T follicular helper cell (primary cell): Measurements from ENCODE around the gene HOGA1.
A peak's percentile ranks its signal among the peaks of the same experiment; 100 is the strongest.
"Not testable (repeated sequence)": the region's sequence is repeated elsewhere in the genome, so short reads cannot be mapped to it uniquely, and the experiment has no call there.

Experiments
- DNase-seq: peaks from one replicate; pipeline ENCODE4 v3.0.0-alpha.2; 2020; ENCODE audit warnings: low read depth

The HOGA1 gene

GRCh38 chr10:97555541-97555940 is 28.6 kb upstream of the HOGA1 start:
- DNase-seq, result not testable (repeated sequence)

DNA sequence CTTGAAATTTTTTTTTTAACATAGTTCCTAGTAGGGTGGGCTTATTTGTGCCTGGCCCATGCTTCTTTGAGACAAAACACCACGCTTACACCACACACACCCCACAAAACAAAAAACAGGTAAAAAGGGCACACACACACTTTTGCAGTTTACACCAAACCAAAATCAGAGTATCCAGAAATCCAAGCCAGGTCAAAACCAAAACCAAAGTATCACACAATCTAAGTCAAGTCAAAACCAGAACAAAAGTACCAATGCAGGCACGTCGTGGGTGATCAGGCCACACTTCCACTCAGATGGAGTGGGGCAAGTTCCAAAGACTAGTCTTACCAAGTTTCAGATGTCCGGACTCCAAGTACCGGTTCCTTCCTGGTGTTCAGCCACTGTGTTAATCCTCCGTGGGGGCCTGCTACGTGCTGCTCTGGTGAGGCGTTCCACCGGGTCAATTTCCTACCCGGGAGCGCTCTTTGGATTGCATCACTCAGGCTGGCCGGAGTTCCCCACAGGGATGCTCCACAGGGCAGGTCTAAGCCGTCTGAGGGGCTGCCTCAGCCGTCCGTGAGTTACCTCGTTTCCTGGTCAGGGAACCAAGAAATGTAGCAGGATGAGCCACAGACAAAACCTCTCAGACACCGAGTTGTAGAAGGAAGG is 23.3 kb upstream of the HOGA1 start:
- not testable (repeated sequence) for DNase-seq

GRCh38 chr10:97561386-97562077 is 22.7 kb upstream of the HOGA1 start:
- DNase-seq, result not testable (repeated sequence)

DNA sequence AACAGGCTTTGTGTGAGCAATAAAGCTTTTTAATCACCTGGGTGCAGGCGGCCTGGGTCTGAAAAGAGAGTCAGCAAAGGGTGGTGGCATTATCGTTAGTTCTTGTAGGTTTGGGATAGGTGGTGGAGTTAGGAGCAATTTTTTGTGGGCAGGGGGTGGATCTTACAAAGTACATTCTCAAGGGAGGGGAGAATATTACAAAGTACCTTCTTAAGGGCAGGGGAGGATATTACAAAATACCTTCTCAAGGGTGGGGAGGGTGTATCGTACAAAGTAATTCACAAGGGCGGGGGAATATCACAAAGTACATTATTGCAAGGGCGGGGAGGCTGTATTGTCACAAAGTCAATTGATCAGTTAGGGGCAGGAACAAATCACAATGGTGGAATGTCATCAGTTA is 21.9 kb upstream of the HOGA1 start:
- DNase-seq, result not testable (repeated sequence)

- DNase-seq, result no peak
Measured at GRCh38 chr10:97563337-97563736, 20.9 kb upstream of the HOGA1 start.

DNA sequence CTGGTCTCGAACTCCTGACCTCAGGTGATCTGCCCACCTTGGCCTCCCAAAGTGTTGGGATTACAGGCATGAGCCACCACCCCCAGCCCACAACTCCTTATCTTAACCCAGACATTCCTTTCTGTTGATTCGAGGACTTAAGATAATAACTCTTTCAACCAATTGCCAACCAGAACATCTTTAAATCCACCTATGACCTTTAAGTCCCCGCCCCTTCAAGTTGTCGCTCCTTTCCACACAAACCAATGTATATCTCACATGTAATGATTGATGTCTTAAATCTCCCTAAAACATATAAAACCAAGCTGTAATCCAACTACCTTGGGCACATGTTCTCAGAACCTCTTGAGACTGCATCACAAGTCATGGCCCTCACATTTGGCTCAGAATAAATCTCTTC is 19.4 kb upstream of the HOGA1 start:
- no peak for DNase-seq

- no peak for DNase-seq
Measured at GRCh38 chr10:97566336-97566996, 17.7 kb upstream of the HOGA1 start.

GRCh38 chr10:97567891-97568290 is 16.3 kb upstream of the HOGA1 start:
- no peak for DNase-seq

DNA sequence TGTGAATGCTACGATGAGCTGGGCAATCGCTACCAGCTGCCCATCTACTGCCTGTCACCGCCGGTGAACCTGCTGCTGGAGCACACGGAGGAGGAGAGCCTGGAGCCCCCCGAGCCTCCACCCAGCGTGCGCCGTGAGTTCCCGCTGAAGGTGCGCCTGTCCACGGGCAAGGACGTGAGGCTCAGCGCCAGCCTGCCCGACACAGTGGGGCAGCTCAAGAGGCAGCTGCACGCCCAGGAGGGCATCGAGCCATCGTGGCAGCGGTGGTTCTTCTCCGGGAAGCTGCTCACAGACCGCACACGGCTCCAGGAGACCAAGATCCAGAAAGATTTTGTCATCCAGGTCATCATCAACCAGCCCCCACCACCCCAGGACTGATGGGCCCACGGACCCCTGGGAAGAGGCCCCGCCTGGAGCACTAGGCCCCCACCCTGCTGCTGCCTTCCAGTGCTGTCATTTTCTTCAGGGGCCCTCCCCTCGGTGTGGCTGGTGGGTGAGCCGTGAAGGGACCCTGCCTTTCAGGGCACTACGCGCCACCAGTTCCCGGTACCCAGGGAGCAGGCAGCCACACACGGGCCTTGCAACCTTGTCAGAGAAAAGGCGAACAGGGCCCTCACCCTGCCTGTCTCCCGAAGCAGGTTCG is 13.9 kb upstream of the HOGA1 start:
- DNase-seq, result no peak

DNA sequence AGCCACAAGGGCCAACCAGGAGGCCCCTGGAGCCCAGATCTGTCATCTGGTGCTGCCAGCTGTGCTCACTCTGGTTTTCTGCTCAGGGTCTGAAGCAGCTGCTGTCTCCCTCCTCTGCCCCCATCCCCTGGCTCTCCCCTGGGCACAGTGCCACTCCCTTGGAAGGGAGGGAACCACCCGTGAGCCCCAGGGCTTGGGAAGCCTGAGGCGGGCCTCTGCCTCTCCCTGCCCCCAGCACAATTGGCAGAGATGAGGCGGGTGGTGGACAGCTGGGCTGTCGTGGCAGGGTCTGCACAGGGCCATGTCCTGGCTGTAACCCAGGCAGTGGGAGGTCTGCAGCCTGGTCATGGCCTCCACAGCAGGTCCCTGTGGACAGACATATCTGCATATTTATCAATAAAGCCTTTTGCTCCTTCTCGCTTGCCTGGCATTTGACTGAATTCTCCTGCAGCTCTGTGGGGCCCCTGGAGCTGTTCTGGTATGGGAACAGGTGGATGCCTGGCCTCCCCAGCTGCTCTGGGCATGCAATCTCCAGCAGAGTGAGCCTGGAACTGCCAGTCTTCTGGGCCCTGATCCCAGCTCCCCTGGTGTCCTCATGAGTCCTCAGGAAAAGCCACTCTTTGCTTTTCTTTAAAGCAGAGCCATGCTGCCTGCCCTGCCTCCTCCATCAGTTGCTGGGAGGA is 13.3 kb upstream of the HOGA1 start:
- no peak for DNase-seq

GRCh38 chr10:97571622-97572021 is 12.6 kb upstream of the HOGA1 start:
- DNase-seq, result no peak

GRCh38 chr10:97572214-97572989 is 11.8 kb upstream of the HOGA1 start, which contains the start of gene ANKRD2:
ANKRD2 (plus strand) TSS chr10:97572779; CDS start chr10:97572789, 10 bp downstream.
- DNase-seq, result peak; percentile 18

DNA sequence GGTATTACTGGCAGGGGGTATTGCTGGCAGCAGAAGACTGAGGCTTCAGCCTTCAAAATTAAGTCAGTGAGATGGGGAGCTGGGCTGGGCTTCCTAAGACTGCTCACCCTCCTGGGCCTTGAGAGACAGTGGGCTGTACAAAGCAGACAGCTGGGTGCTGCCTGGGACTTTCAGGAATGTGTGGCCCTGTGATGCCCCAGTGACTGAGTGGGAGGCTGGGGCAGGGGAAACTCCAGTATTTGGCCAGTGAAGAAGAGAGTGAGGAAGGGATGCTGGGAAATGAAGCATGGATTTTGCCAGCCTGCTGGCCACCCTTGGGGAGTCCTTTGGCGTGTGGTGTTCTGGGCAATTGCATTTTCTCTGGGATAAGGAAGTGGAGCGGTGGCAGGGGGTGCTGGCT is 11.2 kb upstream of the HOGA1 start:
- no peak for DNase-seq

- DNase-seq, result no peak
Measured at GRCh38 chr10:97573672-97574071, 10.5 kb upstream of the HOGA1 start.

DNA sequence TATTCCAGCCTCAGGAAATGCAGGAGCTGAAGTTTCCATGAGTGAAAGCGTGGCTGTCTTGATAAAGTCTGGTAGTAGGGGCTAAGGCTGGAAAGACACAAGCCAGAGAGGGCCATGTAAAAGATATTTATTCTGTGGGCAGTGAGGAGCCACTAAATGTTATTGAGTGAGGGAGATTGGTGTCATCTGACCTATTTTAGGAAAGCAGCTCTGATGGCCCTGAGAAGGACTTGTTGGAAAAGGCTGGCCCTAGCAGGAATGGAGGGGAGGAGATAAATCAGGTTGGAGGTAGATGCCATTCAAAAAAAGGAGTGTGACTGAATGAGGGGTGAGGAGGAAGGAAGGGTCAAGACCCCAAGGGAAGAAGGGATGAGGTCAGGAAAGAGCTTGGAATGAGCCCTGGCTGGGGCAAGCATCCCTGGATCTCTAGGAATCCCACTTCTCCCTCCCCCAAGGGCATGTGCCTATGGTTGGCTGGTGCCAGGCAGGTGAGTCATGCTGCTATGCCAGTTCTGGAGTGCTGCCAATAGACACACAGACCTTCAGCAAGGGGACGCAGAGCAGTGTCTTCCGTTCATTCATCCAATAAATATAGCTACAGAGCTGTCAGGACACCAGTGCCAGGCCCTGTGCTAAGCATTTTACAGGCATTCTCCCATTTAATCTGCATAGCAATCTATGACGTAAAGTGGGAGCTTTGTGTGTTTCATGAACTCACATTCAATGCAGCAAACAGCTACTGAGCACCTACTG is 9.6 kb upstream of the HOGA1 start:
- DNase-seq, result no peak

DNA sequence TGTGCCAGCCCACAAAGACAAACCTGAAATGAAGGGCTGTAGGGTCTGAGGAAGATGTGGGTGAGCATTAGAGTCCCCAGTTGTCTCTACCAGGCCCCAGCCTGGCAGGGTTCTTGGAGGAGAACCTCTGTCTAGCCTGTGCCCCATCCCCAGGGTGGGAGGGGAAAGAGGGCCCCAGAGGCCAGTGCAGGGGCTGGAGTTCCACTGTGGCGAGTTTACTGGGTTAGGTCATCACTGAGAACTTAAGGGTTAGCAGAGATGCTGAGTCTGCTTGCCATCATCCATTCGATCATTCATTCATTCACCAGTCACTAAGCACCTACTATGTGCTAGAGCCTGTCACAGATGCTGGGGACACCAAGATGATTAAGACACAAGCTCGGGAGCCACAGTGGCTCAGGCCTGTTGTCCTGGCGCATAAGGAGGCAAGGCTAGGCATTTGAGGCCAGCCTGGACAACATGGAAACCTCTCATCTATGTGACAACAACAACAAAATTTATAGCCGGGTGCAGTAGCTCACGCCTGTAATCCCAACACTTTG is 9.0 kb upstream of the HOGA1 start:
- no peak for DNase-seq

GRCh38 chr10:97576487-97576886 is 7.7 kb upstream of the HOGA1 start:
- not testable (repeated sequence) for DNase-seq

DNA sequence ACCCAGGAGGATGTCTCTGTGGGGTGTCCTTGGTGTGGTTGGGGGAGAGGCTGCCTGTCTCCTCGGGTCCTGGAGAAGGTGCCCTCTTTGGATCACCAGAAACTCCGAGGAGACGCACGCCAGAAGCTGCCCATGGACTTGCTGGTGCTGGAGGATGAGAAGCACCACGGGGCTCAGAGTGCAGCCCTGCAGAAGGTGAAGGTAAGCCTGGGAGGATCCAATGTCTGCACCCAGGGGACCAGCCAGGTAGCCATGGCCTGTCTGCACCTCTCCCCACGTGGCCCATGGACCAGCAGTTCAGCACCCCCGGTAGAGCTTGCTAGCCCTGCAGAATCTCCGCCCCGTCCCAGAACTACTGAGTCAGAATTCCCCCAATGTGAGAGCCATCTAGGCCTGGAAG is 6.5 kb upstream of the HOGA1 start:
- DNase-seq, result no peak

GRCh38 chr10:97578171-97578844 is 5.9 kb upstream of the HOGA1 start:
- no peak for DNase-seq
